ENCODE measurements around the gene DPP6. TPM values are rescaled to one million over a fixed set of nuclear protein-coding genes. Genes with fewer than 3 reads are reported as not detected.

The DPP6 gene
- total RNA-seq, 1 donor from 2014 or later, result 0.58 TPM

- no peak for DNase-seq (ENCODE audit: low spot score)
These were observed 284.1 kb downstream of the DPP6 start for GRCh38 chr7:154336295-154336694.

DNA sequence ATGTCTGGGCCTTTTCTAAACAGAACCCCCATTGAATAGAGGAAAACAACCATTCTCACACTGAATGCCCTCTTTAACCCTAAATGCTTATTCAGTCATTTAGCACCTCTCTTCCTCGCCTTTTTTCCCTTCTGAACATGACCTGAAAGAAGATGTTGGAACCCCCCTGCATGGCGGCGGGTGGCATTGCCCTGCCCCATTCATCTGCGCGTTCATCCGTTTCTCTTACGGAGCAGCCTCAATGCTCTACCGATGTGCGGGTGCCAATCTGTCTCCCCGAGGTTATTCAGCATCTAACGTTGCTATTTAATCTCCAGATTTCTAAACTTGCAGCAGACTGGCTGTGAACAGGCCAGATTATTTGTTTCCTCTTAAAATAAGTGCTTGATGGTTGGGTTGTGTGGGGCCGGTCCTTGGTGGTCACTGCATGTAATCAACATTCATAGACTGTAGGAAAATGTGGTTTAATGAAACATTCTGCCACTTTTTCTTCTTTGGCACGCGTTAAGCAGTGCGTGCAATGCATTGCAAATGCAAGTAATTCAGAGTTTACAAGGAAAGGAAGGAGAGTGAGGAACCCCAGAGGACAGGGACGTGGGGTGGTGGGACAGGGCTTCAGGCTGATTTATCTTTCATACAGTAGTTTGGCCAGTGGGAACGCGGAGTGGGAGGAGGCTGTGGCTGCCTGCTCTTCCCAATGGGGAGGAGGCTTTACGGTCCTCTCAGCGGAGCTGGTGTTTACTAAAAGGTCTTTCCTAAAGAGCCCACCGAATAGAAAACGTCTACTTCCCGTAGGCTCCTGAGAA lies 286.7 kb downstream of the DPP6 start:
- no peak for DNase-seq (ENCODE audit: low spot score)

DNA sequence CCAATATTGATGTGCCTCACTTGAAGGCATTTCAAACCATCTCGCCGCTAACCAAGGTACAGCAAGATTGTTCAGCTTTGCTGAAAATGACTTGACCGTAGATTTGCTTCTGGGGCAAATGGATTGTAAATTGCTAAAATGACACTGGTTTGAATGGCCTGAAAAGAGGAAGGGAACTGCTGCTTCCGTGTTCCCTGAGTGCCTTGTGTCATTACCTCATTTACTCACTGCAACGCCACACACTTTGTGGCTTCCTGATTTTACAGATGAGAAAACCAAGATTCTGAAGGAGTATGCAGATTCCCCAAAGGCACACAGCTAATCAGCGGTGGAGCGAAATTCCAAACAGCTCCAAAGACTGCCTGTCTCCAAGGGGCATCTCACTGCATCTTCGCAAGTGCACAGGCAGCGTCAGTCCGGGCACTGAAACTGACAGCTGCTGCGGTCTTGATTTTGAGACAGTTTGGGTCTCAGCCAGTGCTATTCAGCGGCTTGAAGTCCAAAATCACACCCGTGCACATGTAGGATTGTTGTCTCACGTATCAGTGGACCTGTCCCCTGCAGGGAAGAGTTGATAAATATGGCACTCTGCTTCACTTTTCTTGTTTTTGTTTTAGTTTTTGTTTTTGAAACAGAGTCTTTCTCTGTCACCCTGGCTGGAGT lies 290.9 kb downstream of the DPP6 start:
- DNase-seq (ENCODE audit: low spot score), result no peak

GRCh38 chr7:154343778-154344412 lies 291.7 kb downstream of the DPP6 start:
- DNase-seq (ENCODE audit: low spot score), result no peak

GRCh38 chr7:154345093-154345492 lies 292.9 kb downstream of the DPP6 start:
- DNase-seq (ENCODE audit: low spot score), result no peak

DNA sequence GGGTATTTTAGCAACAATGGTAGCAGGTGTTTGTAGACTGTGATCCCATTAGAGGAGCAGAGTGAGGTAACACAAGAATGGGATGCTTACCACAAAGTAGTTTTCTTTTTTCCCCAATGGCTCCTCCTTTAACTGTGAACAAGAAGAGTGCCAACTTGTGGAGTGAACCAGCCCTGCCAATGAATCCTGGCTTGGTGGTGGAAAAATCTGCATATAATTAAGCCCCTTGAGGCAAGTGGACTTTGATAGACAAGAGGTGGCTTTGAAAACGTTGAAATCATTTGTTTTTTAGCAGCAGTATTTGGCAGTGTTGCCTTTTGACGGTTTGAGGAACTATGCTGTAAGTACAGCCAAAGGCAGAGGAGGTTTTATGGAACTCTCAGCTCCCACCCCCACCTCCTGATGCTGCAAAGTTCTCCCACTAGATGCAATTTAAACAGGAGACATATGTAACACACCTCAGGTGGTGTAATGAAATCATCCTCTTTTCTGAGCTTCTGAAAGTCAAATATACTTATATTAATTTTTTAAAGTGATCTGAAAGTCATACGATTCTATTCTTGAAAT lies 295.6 kb downstream of the DPP6 start:
- no peak for DNase-seq (ENCODE audit: low spot score)

GRCh38 chr7:154350892-154351291 lies 298.7 kb downstream of the DPP6 start:
- no peak for DNase-seq (ENCODE audit: low spot score)

DNA sequence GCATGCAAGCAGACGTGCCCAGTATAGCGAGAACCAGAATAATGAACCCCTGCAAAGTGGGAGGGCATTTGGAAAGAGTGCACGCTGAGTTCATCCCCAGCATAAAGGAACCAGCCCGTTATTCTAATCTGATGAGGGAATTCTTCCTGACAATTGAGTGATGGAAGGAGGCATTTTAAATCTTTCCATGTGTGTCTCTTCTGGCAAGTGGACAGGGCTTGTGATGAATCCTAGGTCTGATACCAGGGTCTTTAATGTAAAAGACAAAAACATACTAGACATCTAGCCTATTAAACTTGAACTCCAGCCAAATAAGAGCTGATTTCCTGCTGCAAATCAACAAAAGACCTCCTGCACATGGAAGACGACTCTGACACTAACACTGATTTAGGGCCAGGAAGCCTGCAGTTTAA lies 301.2 kb downstream of the DPP6 start:
- DNase-seq (ENCODE audit: low spot score), result no peak

DNA sequence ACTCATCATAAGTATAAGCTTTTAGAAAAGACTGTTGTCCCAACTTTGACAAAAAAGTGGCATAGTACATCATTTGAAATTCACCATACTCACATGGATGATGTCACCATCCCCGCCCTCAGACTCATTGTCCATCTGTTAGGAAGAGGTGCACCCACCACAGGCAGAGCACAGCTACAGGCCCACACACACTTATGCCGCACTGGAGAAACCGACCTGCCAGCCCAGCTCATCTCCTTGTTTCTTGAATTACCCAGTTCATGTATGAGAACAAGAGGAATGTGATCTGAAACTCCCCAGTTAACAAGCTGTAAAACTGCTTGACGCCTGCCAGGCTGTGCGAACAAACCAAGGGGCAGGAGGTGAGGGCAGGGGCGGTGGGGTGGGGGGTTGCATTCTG lies 312.0 kb downstream of the DPP6 start:
- no peak for DNase-seq (ENCODE audit: low spot score)

GRCh38 chr7:154371424-154371823 lies 319.2 kb downstream of the DPP6 start:
- DNase-seq (ENCODE audit: low spot score), result no peak

DNA sequence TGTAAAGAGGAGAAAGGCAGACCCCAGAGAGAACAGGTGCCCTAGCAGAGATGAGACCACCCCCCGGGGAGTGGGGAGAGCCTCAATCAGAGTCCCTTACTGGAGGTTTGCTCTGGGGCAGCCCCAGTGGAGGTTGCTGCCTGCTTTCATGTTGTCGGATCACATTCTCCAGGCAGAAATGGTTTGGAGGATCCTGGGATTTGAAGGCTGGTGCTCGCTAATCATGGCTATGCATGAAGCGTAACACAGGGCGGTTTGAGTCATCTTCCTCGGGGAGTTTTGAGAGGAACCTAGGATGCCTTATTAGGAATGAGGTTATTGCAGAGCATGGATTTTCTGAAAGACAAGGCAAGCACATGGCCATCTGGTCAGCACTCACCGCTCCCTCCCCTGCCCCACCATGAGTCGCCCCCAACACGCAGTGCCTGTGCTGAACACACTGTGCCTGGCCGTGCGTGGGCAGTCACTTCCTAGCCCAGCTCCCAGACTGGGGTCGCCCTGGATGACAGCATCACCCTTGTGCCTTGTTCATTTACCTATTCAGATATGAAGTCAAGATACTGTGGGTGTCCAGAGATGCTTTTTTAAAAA lies 319.9 kb downstream of the DPP6 start:
- DNase-seq (ENCODE audit: low spot score), result no peak

DNA sequence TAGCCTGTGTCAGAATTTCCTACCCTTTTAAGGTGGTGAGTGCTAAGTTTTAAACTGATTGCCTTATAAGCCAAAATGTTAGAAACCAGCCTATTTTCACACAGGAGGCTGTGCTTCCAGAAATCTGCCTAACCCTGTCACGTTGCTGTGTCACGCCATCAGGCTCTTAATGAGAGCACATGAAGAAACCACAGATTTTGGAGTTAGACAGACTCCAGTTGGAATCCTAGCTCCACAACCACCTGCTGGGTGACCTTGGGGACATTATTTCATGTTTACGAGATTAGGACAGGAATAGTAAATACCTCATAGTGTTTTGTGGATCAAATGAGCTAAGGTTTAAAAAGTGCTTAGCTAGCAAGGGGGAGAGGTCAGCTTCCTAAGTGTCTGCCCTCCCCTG lies 321.8 kb downstream of the DPP6 start:
- DNase-seq (ENCODE audit: low spot score), result no peak

DNA sequence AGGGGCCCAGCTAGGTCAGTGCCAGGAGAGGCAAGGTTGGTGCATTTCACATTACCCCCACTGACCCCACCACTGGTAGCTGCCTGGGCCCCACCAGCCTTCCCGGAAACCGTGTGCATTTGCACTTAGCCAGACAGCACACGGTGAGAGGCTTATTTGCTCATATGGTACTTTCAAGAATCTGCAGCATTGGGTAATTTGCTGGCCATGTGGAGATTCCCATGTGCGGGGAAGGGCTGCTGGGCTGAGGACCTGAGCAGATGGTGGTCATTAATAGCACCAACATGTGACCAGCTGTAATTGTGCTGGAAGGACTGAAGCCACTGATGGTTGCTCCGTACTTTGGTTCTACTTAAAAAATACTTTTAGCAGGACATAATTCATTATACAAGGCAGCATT lies 323.8 kb downstream of the DPP6 start:
- no peak for DNase-seq (ENCODE audit: low spot score)

GRCh38 chr7:154380771-154381170 lies 328.6 kb downstream of the DPP6 start:
- no peak for DNase-seq (ENCODE audit: low spot score)

DNA sequence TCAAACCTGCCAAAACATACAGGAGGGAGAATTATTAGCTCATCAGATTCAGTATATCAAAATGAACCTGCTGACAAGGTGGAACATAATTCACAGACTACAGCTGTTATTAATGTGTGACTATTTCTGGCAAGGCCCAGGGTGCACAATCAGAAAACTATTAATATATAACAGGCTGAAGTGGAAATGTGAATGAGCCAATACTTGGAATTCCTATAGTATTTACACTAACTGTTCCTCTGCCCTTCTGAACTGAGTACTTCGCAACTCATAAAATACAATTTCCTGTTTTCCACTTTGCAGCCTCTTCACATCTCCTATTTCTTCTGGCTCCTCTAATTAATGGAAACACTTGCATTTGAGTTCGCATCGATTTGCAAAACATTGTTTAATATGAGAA lies 330.8 kb downstream of the DPP6 start:
- no peak for DNase-seq (ENCODE audit: low spot score)

DNA sequence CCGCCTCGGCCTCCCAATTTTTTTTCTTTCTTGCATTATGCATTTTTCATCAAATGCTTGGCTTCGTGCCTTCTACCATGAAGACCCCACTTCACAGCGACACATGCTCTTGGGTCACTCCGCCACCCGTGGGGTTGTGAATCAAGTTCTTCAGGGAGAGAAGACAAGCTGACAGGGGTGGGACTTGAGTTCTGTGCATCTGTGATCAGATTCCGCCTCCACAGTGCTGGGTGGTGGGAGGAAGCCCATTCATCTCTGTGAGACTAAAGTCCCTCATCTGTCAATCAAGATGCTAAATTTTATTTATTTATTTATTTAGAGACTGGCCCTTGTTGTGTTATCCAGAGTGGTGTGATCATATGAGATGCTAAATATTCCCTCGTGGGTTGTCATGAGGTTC lies 333.0 kb downstream of the DPP6 start:
- no peak for DNase-seq (ENCODE audit: low spot score)

DNA sequence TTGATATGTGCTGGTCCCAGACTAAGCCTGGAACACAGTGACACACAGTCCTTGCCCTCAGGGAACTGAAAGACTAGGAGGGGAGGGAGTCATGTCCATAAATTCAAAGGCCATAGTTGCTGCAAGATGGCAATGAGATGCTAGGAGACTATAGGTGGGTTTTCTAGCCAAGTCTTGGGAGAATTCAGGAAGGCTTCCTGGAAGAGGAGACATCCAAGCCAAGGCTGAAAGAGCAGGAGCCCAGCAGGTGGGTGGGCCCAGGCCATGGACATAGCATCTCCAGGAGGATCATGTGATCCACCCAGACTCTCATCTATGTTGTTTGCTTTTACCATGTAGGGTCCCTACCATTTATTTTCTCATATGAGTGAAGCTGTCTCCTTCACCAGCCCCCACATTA lies 335.1 kb downstream of the DPP6 start:
- no peak for DNase-seq (ENCODE audit: low spot score)

DNA sequence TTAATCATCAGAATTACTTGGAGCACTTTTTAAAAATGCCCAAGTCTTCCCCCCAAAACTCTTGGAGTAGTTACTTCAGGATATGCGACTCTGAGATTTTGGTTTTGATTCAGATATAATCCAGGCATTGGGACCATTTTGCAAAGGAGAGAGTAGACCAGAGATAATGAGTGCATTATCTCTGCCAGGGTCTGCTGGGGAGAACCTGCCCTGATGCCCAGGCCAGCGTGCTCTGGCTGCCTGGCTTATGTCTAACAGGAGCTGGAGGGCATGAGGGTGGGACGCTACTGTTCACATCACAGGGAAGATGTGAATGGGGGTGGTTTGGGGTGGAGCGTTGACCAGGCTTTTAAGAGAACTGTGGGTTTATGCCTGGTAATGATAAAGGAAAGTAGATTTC lies 336.2 kb downstream of the DPP6 start:
- no peak for DNase-seq (ENCODE audit: low spot score)

GRCh38 chr7:154388999-154389398 lies 336.8 kb downstream of the DPP6 start:
- DNase-seq (ENCODE audit: low spot score), result no peak

DNA sequence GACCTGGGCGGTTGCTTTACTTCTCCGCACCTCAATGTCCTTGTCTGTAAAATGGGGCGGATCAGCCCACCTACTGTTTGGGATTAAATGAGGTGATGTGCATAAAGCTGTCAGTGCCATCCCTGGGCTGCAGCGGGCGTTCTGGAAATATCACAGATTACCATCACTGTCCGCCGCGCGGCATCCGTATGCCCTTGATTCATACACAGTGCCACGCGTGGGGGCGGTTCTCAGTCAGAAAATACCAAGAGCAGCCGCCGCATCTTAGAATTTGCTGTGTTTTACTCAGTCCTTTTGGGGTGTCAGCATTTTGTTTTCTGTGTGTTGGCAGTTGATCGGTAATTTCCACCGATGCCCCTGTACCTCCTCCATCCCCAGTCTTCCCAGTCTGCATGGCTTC lies 338.8 kb downstream of the DPP6 start:
- DNase-seq (ENCODE audit: low spot score), result no peak

DNA sequence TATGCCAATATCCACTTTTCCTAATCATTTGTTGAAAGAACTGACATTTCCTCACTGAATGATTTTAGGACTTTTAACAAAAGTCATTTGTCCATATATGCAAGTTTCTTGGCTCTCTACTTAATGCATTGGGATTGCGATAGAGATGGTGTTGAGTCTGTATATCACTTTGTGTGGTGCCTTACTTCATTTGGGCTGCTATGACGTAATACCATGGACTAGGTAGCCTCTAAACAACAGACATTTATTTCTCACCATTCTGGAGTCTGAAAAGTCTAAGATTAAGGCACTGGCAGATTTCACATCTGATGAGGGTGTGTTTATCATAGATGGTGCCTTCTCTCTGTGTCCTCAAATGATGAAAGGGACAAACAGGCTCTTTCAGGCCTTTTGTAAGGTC lies 342.6 kb downstream of the DPP6 start:
- DNase-seq (ENCODE audit: low spot score), result no peak

DNA sequence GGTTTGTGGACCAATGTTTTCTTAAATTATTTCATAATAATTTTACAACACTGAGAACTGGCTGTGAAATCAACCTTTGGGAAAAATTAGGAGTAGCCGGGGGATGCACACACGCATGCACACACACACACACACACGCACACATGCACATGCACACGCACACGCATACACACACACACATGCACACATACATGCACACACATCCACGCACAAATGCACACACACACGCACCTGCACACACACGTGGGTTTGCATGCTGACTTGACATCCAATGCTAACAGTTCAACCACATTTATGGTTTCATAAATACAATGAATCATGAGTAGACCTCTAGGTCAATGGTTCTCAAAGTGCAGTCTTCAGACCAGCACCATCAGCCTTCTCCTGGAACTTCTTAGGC lies 354.1 kb downstream of the DPP6 start:
- DNase-seq (ENCODE audit: low spot score), result no peak

Measured in mesenteric fat pad (tissue), 1 donor.